GM12878 (cell line): ENCODE data around the gene AXDND1.

ENCODE experiments used
- EZH2 ChIP-seq: IDR thresholded peaks from 2 replicates; pipeline ENCODE4 v1.6.1; 2012; ENCODE audit warnings: low read depth, mild to moderate bottlenecking, control low read depth, inconsistent platforms, low read length, borderline replicate concordance; ENCODE audit not compliant: control insufficient read depth
- JUND ChIP-seq: IDR thresholded peaks from 2 replicates; pipeline ENCODE4 v1.6.1; 2012; ENCODE audit warnings: low read depth, mild to moderate bottlenecking, low read length, improper control_type of control experiment, moderate library complexity
- TF ChIP-seq, protein P1 (sequence below): IDR thresholded peaks from 2 replicates; pipeline ENCODE4 v1.6.1; 2011; ENCODE audit warnings: low read depth, low read length, improper control_type of control experiment, borderline replicate concordance

DNA sequence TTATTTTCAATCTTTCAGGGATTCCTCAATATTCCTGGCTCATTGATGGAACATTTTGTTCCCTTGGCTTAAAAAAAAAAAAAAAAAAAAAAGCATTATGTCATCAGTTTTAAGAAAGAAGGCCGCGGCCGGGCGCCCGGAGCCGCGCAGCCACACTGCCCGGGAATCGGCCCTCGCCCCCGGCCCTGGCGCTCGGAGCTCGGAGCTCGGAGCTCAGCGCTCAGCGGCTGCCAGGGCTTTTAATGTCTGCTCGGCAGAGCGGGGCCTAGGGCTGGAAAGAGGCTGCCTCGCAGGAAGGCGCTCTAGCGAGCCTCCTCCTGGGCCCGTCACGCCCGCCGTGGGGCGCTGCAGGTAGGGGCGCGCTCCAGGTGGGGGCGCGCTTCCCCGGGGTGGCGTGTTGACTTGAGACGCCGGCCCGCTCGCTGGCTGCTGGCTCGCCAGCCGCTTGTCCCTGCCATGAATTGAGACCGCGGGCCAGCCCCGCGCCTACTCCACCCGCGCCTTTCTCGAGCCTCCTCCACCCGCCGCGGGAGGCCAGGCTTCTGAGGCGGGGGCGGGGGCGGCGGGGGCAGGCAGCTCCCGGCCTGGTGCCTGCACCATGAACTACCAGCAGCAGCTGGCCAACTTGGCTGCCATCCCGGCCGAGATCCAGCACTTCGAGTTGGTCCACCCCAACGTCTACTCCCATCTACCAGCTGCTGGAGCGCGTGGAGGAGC, 220.5 kb downstream of the AXDND1 start:
- TF ChIP-seq EZH2 (no peak), JUND (no peak)
- TF ChIP-seq, protein P1, sequence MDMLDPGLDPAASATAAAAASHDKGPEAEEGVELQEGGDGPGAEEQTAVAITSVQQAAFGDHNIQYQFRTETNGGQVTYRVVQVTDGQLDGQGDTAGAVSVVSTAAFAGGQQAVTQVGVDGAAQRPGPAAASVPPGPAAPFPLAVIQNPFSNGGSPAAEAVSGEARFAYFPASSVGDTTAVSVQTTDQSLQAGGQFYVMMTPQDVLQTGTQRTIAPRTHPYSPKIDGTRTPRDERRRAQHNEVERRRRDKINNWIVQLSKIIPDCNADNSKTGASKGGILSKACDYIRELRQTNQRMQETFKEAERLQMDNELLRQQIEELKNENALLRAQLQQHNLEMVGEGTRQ, result no peak
